Measurements from ENCODE around the gene ATP4B.

The ATP4B gene

DNA sequence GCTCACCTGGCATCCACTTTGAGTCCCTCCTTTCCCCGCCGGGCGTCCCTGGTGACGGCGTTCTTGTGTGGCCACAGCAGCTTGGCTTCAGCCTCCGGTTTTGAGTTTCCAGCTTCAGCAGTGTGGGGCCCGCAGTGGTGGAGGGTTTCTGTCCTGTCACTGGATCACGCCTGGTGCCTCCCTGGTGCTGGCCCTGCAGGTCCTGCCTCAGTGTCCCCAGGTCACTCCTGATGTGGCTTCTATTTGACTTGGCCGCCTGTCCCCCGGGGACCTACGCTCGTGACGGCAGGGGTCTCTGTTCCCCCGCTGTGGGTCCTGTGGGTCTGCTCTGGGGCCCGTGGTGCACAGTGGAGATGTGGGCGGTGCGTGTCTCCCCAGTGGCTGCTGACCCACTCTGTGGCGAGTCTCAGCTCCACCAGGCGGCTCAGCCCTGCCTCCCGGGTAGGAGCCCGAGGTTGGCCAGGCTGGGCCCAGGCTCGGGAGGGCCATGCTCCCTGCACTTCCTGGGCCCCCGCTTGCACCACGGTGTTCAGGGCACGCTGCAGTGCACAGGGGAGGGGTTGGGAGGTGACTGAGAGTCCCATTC, 1.9 kb downstream of the ATP4B start:
- no peak for DNase-seq

DNA sequence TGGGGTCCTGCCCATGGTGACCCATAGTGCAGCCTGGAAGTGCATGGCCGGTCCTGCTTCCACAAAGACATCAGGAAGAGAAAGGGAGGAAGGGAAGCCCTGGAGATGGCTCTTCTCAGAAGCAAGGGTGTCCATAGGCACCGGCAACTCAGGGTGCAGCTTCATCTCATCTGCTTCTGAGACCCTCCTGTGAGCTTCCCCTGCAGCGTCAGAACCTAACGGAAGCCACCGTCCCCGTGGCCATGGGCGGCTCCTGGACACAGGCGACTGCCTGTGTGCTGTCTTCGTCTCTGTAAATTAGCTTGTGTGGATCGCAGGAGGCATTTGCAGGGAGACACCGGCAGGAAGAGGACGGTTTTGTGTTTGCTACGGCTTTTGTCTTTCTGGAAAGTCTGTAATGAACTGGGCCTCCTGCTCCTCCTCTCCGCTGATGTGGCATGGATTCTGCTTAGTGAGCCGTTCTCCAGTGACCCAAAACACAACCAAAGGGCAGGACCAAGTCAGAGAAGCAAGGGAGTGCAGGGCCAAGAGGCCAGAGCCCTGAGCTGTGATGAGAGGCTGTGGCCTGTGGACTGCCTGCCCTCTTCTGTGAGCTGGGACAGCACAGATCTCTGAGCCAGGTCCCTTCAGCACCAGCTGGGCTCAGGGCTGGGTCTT, 2.5 kb downstream of the ATP4B start:
- no peak for DNase-seq

DNA sequence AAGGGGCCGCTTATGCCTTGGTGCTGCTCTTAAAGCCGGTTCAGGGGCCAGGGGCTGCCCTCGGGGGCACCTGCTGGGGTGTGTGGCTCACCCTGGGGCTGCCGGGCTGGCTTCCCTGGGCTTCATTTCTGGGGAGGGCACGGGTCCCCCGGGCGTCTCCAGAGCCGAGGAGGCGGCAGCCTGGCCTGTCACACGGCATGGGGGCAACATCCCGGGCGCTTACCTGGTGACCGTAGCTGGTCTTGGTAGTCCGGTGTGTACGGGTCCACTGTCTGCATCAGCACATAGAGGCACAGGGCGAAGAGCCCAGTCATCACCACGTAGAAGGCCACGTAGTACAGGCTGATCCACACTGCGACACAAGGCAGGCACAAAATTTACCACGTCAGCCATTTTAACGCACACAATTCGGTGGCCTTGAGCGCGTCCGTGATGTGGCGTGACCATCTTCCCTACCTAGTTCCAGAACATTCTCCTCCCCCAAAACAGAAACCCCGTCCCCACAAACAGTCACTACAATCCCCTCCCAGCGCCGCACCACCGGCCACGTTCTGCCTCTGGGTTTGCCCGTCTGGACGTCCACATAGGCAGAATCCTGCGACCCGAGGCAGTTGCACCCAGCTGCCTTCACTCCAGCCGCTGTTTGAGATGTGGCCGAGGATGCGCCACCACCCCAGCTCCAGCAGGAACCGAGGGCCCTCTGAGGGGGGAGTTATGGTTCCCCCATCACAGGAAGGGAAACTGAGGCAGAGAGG, 3.2 kb downstream of the ATP4B start:
- DNase-seq, result no peak

DNA sequence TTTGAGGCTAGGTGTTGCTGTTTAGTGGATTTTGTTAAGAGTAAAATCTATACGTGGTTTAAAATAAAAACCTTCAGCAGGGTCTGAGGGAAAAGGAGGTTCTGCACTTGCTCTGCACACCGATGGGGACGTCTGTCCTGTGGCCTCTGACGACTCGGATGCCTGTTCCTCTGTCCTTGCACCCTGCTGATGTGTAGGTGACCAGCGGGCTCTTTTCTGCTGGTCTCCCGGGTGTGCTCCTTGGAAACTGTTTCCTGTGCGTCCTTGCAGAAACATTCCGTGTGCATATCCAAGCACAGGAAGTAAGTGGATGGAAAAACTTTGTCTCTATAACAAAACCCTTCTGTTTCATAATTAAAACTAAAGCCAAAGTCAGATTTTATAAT, 3.8 kb downstream of the ATP4B start:
- DNase-seq, result no peak

DNA sequence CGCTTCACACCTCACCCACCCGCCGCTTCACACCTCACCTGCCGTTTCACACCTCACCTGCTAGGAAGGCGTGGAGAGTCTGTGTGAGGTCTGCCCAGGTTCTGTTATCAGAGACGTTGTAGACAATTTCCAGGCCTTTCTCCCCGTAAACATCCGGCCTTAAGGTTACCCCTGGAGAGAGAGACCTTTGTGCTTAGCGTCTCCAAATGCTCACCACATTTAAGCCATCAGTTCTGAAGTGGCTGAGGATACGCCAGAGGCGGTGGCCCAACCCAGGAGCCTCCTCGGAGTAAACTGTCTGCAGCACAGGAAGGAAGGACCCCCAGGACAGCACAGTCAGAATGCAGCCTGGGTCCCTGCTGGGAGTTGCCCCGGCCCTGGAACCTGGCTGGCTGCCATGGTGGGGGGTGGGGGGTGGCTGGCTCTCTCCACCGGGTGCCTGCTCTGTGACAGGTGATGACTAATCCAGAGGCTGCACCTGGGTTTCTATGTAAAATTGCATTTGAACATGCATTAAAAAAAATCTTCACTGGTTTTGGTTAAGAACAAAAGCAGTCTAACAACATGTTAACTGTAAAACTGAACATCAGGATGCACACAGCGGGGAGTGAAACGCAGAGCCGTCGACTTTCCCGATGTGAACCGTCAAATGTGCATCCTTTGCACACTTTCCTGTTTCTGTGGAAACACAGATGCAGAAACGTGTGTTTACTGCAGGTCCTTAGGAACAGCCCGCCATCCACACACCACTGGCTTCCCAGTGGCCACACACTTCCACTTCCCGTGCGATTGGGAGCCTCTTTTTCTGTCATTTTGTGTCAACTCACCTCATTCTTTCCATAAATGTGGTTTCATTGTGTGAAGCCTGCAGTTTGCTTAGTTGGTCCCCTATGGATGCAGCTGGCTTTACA, 4.5 kb downstream of the ATP4B start:
- DNase-seq, result no peak

DNA sequence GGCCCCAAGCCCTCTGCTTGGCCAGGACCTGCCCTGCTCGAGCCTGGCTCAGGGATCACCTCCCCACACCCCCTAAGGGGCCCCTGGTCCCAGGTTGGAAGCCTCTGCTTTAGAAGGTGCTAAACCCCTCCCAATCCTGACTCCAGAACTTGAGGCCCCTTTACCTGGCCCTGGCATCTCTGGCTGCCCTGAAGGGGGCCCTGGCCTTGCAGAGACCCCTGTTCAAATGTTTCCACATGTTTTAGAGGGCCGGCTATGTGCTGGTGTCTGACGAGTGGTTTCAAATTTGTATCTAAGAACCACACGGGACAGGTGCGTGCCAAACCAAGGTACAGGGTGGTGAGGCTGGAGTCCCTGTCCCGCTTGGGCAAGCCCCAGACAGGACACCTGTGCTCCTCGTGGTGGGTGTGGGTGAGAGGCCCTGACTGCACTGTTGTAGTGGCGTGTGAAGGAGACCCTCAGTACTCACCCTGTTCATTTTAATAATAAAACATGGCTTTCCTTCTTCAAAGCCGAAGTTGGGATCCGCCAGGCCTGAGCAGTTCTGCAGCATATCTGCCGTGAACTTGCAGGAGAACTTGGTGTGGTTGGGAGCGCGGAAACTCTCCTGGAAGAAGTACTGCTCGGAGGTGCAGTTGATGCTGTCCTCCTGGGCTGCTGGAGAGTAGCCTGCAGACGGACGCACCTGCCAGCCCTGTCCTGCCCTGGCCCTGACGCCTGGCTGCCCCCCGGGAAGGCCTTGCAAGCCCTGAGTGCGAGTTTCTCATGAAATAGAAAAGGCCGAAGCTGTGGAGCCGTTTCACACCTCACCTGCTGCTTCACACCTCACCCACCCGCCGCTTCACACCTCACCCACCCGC, 5.4 kb downstream of the ATP4B start:
- DNase-seq, result no peak

DNA sequence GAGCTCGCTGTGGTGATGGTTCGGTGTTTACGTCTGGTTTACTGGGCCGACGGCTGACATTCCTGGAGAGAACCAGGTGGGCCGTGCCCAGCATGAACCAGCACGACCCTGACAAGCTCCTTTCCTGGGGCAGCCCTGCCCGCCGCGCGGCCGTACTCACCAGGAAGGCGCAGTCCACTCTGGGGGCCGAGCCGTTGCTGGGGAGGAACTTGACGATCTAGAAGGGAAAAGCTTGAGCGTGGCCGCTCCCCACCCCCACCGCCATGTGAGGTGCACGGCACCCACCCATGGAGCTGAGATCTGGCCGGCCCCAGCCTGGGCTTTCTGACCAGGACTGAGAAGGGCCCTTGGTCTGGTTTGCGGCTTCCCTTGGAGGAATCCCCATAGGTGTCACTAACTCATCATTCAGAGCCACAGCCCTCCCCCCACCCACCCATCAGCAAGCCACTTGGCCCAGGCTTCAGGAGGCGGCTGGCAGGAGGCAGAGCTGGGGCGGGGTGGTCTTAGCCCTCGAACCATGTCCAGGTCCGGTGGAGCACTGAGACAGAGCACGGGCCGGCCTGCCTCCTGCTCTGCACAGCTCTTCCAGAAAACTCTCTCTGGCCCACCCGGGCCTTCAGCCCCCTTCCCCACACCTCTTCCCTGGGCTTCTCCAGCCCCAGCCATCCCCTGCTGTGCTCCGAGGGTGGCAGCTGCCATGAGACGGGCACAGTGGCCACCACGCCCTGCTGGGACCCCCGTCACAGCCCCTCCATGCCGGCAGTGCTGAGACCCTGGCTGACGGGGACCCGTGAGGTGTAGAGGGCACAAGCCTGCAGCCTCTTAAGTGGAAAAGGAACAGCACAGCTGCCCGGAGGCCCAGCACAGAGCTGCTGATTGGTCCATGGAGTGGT, 6.2 kb downstream of the ATP4B start:
- DNase-seq, result no peak

DNA sequence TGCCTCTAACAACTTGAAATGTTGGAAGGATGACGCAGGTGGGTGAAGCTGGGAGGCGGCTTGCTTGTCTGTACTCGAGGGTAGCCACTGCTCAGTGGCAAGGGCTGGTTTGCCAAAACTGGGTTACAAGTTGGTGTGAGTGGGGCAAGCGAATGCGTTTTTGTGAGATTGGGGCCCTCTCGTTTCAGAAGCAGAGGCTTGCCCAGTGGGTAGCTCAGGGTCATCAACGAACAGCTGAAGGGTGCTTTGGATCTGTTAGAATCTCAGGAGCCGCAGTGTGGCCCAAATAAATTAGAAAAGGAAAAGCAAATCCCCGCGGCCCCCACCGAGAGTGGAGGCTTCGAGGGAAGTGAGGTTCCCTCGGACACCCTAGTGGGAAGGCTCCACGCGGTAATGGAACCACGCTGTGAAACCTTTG, 7.3 kb downstream of the ATP4B start:
- DNase-seq, result no peak

DNA sequence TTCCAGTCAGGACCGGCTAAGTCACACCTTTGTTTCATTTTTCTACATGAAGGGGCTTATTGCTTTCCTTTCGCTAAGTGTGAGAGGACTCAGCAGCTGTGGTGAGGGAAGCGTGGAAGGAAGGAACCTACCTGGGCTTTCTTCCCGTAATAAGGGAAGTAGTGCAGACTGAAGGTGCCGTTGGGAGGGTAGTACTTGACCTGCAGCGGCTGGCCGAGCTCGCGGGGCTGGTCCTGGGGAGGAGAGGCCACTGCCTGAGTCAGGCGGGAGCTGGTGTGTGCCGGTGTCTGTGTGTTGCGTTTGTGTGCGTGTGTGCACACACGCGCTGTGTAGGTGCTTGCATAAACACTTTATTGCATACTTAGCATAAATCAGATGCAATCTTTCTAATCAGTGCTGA, 7.7 kb downstream of the ATP4B start:
- DNase-seq, result no peak

DNA sequence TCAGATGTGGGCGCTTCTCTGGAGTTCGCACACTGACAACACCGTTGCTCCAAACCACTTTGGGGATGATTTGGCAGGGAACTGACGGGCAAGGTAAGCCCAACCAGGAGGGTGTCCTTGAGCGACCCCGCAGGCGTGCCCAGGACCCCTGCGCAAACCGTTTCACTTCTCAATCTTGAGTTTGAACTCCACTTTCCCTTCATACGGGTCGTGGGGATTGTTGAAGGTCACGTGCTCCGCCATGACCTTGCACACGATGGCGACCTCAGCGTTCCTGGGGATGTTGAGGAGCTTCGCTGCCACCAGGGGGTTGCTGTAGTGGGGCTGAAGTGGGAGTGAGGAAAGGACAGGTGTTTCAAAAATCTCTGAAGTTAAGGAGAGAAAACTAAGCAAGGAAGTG, 8.8 kb downstream of the ATP4B start:
- DNase-seq, result no peak

DNA sequence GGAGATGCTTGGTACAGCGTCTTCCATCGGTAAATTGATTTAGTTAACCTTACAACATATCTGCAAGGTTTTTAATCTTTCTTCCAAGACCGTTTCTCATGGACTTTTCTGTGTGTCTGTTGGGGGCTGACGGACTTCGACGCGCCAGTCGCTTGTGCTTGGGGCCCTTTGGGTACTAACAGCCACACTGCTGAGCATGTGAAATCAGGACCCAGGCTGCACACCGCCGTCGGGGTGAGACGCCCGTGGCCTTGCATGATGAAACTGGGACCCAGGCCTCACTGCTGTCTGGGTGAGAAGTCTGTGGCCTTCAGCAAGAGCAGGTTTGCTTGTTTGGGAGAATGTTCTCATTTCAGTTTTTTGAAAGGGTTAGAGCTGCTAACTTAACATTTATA, 9.8 kb downstream of the ATP4B start:
- DNase-seq, result no peak

DNA sequence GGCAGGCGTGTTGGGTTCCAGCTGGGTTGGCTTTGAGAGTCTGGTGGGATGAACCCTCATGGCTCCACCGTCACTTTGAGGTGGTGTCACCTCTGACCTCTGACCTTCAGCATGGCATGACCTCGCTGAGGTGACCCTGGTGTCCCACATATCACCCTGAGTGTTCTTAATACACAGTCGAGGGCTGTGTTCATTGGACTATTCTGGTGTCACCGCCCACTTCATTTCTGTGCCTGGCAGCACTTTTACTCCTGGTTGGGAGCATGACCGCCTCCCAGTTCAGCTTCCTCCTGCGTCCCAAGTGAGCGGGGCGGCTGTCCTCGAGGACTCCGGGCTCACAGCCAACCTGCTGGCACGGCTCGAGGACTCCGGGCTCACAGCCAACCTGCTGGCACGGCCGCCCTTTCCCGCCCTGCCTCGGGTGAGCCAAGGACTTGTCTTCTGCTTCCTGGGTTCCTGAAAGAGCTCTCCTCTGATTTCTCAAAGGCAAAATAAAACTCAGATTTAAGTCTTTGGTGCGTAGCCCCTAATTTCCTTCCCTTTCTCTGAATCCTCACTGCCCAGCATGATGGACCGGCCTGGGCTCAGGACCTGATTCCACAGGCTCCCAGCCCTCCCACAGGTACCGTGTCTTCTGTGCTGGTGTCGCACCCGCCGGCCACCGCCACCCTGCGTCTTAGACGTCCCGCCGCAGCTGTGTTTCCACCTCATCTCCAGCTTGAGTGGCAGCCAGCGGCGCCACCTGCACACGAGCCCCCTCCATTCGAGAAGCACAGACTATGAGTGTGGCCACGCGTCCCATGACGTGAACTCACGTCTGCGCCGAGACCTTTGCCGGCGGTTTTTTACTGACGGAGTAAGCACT, 10.4 kb downstream of the ATP4B start:
- no peak for DNase-seq

DNA sequence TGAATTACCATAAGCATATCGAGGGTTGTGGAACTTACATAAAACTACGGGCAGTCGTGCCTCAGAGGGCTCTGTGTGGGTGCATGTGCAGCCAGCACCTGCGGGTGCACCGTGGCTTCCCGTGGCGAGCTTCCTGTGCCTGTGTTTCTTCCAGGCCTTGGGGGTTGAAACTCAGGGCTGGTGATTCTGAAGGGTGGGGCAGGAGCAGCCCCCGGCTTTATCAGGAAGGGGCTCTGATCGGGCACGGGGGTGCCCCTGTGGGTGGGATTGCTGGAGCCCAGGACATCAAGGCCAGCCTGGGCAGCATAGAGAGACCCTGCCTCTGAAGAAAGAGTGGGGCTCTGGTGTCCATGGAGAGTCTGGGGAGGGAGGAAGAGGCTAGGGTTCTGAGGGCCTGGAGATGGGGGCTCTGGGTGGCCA, 11.1 kb downstream of the ATP4B start:
- DNase-seq, result no peak

DNA sequence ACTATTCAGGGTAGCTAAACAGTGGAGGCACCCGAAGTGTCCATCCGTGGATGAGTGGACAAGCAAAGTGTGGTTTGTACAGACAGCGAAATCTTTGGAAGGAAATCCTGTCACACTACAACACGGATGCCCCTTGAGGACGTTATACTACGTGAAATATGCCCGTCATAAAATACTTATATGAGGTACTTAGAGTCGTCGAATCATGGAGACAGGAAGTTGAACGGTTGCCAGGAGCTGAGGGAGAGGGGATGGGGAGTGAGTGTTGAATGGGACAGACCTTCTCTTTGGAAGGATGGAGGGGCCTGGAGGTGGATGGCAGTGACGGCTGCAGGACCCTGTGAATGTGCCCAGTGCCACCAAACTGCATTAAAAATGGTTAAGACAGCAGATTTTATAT, 11.6 kb downstream of the ATP4B start:
- no peak for DNase-seq

DNA sequence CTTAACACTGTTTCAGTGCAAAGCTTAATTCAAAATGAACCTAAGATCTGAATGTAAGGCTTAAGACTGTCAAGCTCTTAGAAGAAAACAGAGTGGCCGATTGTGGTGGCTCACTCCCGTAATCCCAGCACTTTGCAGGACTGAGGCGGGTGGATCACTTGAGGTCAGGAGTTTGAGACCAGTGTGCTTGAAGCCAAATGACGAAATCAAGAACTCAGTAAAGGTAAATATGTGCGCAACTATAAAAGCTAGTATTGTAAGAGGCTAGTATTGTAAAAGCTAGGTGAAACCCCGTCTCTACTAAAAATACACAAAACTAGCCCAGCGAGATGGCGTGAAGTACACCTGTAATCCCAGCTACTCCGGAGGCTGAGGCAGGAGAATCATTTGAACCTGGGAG, 12.7 kb downstream of the ATP4B start:
- no peak for DNase-seq

DNA sequence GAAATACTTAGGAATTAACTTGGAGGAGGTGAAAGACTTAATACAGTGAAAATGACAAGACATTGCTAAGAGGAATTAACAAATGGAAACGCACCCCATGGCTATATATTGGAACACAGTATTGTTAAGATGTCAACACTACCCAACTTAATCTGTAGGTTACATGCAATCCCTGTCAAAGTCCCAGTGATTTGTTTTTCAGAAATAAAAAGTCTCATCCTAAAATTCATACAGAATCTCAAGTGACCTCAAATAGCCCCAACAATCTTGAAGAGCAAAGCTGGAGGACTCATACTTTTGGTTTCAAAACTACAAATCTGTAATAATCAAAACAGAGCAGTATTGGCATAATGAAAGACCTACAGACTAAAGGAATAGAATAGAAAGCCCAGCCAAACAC, 13.2 kb downstream of the ATP4B start:
- DNase-seq, result no peak

DNA sequence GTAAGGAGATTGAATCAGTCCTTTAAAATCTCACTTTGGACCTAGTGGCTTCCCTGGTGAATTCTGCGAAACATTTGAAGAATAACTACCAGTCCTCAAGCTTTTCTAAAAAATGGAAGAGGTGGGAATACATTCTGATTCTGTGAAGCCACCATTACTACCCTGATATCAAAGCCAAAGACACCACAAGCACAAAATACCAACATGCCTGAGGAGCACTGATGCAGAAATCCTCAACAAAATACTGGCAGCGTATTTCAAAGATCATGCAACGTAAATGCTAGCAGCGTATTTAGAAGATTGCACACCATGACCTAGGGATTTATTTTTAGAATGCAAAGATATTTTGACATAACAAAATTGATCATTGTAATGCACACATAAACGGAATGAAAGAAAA, 14.4 kb downstream of the ATP4B start:
- DNase-seq, result no peak

DNA sequence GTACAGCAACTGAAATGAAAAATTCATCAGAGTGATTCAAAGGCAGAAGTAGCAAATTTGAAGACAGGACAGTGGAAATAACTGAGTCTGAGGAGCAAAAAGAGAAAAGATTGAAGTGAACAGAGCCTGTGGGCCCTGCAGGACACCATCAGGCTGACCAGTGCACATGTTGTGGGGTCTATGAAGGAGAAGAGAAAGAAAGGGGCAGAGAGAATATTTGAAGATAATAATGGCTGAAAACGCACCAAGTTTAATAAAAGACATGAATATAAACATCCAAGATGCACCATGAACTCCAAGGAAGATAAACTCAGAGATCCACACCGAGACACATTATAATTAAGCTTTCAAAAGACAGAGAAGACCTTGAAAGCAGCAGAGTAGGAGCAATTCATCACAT, 15.4 kb downstream of the ATP4B start:
- no peak for DNase-seq

DNA sequence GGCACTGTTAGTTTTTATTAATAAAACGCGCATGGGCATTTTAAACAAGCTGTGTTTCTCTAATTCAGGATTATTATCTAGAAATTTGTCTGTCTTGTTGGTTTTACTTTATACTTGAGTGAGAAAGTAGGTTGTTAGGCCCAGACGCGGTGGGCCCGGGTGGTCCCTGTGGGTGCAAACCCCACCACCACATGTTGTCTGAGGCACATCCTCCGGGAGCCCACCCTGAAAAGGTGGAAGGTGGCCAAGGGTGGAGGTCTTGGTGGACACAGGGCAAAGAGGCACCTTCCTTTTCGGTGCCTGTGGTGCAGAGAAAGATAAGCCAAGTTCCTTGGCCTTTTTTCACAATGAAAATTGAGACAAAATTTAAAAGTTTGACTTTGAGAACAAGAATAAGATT, 16.6 kb downstream of the ATP4B start:
- DNase-seq, result no peak

DNA sequence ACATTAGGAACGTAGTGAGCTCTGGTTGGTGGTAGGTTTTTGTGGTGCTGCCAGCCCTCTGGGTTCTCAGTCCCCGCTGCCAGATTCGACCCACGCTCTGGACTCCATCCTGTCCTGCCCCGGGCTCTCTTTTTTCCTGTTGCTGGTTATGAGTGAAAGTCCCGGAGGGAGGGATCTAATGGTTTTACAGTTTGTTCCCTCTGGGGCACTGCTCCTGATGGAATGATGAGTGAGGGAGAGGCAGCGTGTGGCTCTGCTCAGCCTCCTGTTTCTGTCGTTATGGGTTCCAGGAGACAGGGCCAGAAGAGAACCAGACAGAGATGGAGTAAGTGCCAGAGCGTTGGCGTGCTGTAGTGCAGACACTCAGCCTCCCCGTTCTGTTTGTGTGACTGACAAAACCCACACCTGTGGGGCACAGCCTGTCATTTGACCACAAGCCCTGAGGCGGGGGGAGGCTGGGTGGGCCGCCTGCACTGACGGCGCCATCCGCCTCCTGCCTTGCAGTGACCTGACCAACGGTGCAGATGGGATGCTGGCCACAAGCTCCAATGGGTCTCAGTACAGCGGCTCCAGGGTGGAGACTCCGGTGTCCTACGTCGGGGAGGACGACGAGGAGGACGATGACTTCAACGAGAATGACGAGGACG, 18.3 kb downstream of the ATP4B start:
- no peak for DNase-seq

All from GOT3 (cell line).